ENCODE results near the gene MSLN.

Gene MSLN

GRCh38 chr16:778909-779527 is 18.5 kb downstream of the MSLN start:
- Histone ChIP-seq H3K9ac (no peak overlapping the region), H4K20me1 (ENCODE audit: insufficient read depth) (no peaks in the 10 kb centered on the region), H3K36me3 (ENCODE audit: insufficient read depth) (no peaks in the 10 kb centered on the region), H3K79me2 (ENCODE audit: insufficient read depth, low read depth) (no peaks in the 10 kb centered on the region), H3K4me3 (IDR thresholded peaks at IDR 0.05; ENCODE audit: insufficient read depth, low read depth, low read length) (no peak overlapping the region), H2AFZ (ENCODE audit: low read depth) (no peak overlapping the region), H3K27me3 (ENCODE audit: insufficient read depth, low read depth) (peaks cover 99% of the 10 kb centered on the region), H3K4me2 (no peak overlapping the region), H3K27ac (no peak overlapping the region), H3K4me1 (ENCODE audit: low read depth, poor library complexity, severe bottlenecking) (no peaks in the 10 kb centered on the region)
- no peak for TF ChIP-seq CTCF (conservative IDR thresholded peaks at IDR 0.05; ENCODE audit: low read depth, low read length)

GRCh38 chr16:779561-779960 is 19.0 kb downstream of the MSLN start:
- Histone ChIP-seq H3K27ac (no peak overlapping the region), H3K36me3 (ENCODE audit: insufficient read depth) (no peaks in the 10 kb centered on the region), H4K20me1 (ENCODE audit: insufficient read depth) (no peaks in the 10 kb centered on the region), H3K4me3 (IDR thresholded peaks at IDR 0.05; ENCODE audit: insufficient read depth, low read depth, low read length) (no peak overlapping the region), H3K79me2 (ENCODE audit: insufficient read depth, low read depth) (no peaks in the 10 kb centered on the region), H3K4me1 (ENCODE audit: low read depth, poor library complexity, severe bottlenecking) (no peaks in the 10 kb centered on the region), H3K27me3 (ENCODE audit: insufficient read depth, low read depth) (peaks cover 95% of the 10 kb centered on the region), H3K4me2 (no peak overlapping the region), H2AFZ (ENCODE audit: low read depth) (no peak overlapping the region), H3K9ac (no peak overlapping the region)
- TF ChIP-seq CTCF (conservative IDR thresholded peaks at IDR 0.05; ENCODE audit: low read depth, low read length) = no peak

- no peak for TF ChIP-seq CTCF (conservative IDR thresholded peaks at IDR 0.05; ENCODE audit: low read depth, low read length)
- Histone ChIP-seq H3K36me3 (ENCODE audit: insufficient read depth) (no peaks in the 10 kb centered on the region), H3K27me3 (ENCODE audit: insufficient read depth, low read depth) (peaks cover 88% of the 10 kb centered on the region), H3K4me1 (ENCODE audit: low read depth, poor library complexity, severe bottlenecking) (no peaks in the 10 kb centered on the region), H4K20me1 (ENCODE audit: insufficient read depth) (no peaks in the 10 kb centered on the region), H3K4me3 (IDR thresholded peaks at IDR 0.05; ENCODE audit: insufficient read depth, low read depth, low read length) (no peak overlapping the region), H3K79me2 (ENCODE audit: insufficient read depth, low read depth) (no peaks in the 10 kb centered on the region), H3K9ac (no peak overlapping the region), H3K27ac (no peak overlapping the region), H3K4me2 (no peak overlapping the region), H2AFZ (ENCODE audit: low read depth) (no peak overlapping the region)
Measured at GRCh38 chr16:780296-780695, 19.8 kb downstream of the MSLN start.

GRCh38 chr16:781346-782010 is 20.9 kb downstream of the MSLN start:
- no peaks in the 10 kb centered on the region for H4K20me1 ChIP-seq (ENCODE audit: insufficient read depth)
- H3K79me2 ChIP-seq (ENCODE audit: insufficient read depth, low read depth) = no peaks in the 10 kb centered on the region
- H3K4me1 ChIP-seq (ENCODE audit: low read depth, poor library complexity, severe bottlenecking) = no peaks in the 10 kb centered on the region
- H3K27ac ChIP-seq = no peak overlapping the region
- TF ChIP-seq CTCF (conservative IDR thresholded peaks at IDR 0.05; ENCODE audit: low read depth, low read length) = no peak
- H3K9ac ChIP-seq = no peak overlapping the region
- peaks cover 77% of the 10 kb centered on the region for H3K27me3 ChIP-seq (ENCODE audit: insufficient read depth, low read depth)
- no peak overlapping the region for H3K4me3 ChIP-seq (IDR thresholded peaks at IDR 0.05; ENCODE audit: insufficient read depth, low read depth, low read length)
- H2AFZ ChIP-seq (ENCODE audit: low read depth) = no peak overlapping the region
- H3K36me3 ChIP-seq (ENCODE audit: insufficient read depth) = no peaks in the 10 kb centered on the region
- H3K4me2 ChIP-seq = no peak overlapping the region

All from KMS-11 (cell line).